GM18868 (cell line): ENCODE measurements around the gene PACC1.
"Not testable (repeated sequence)": the region's sequence is repeated elsewhere in the genome, so short reads cannot be mapped to it uniquely, and the experiment has no call there.

Source experiments
- ATAC-seq: cut with Tn5 transposase; IDR thresholded peaks from one replicate; pipeline ENCODE4 v1.9.1; 2021; ENCODE audit warnings: mild to moderate bottlenecking, moderate library complexity; ENCODE audit not compliant: unreplicated experiment

The PACC1 gene

DNA sequence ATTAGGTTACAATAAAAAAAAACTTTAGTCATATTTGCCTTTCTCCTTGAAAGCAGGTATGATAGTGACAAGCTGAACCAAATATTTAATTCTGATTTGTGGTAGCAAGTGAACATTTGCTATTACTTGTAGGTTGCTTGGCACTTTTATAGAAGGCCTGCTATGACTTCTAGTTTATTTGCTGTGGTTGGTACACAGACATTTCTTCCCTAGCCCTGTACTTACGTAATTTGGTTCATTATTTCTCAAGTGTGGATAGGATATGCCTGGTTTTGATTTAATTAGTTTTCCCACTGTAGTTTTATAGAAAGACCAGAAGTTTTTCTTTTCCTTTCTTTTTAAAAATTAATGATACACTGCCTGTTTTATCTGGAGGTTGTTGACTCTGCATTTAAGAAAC, 73.6 kb downstream of the PACC1 start:
- no peak for ATAC-seq

- no peak for ATAC-seq
Observed at GRCh38 chr1:212329105-212329504, 85.6 kb downstream of the PACC1 start.

DNA sequence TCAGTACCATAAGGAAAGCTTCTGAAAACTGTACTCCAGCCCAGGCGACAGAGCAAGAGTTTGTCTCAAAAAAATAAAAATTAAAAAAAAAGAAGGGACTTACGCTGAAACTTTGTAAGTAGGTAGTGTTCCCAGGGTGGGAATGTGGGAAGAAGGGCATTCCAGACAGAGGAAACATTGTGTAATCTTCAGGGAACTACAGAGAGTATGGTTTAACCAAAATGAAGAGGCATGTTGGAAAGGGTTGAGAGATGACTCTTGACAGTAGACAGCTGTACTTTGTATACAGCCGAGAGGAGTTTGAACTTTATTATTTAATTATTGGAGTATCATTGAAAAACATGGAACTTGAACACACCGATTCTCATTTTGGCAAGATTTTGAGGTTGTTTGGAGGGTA, 86.4 kb downstream of the PACC1 start:
- no peak for ATAC-seq

DNA sequence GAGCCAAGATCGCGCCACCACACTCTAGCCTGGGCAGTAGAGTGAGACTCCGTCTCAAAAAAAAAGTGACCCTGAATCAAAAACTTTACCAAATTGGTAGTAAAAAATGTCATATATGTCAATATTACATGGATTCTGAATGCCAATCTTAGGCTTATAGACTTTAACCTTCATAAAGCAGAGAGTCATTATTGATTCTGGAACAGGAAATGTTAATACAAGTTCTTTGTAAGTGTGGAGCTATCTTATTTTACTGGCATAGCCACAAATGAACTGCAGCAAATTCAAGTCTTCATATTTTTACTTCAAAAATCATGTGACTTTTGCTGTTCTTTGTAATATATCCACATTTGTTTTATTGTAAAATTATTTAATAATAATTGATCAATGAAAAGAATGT, 88.1 kb downstream of the PACC1 start:
- ATAC-seq: no peak

- no peak for ATAC-seq
Observed at GRCh38 chr1:212323066-212323465, 91.6 kb downstream of the PACC1 start.

- not testable (repeated sequence) for ATAC-seq
Observed at GRCh38 chr1:212321031-212321430, 93.7 kb downstream of the PACC1 start.

DNA sequence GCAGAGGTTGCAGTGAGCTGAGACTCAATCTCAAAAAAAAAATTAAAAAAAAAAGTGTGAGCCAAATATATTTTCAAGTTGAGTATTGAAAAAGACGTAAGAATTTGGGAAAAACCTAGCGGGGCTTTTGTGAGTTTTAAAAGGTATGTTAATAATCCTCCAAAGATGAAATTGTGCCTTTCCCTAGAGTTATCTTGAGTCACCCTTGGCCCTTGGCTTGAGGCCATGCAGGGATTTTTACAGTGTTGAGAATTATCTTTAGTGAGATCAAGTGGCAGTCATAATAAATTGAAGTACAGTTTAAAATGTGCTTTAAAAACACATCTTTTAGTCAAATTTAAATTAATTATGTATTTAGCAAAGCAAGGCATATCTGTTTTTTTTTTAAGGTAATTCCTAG, 96.8 kb downstream of the PACC1 start:
- no peak for ATAC-seq

GRCh38 chr1:212315907-212316306, 98.8 kb downstream of the PACC1 start:
- no peak for ATAC-seq

DNA sequence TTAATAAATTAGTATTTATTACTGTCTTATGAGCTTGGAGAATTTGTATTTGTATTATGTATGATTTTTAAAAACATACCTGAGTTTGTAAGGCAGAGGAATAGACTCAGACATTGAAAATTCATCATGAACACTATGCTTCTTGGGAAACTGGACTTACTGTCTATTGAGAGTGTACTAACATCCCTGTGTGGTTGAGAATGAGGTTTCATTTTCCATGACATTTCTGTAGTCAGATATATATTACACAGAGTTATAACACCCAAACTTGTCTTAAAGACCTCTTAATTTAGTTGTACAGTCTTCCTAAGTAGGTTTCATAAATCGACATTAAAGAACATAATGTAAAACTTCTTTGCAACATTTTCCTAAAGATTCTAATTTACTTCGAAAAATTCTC, 99.5 kb downstream of the PACC1 start:
- no peak for ATAC-seq
